Lung (tissue), 12 donors: ENCODE measurements around the gene GSTA4. TPM values are rescaled to one million over a fixed set of nuclear protein-coding genes. Genes with fewer than 3 reads are reported as not detected.

Experiments used
- ATAC-seq: fragments of 200-7000 bp; cut with Tn5 transposase; one replicate; pipeline ENCODE4 v1.9.1; 2020; ENCODE audit warnings: moderate number of reproducible peaks; ENCODE audit not compliant: insufficient read depth, low FRiP score
- DNase-seq, 3 donors: peaks; one replicate each; pipeline ENCODE4 v3.0.0-alpha.2; 2013 to 2017
- H3K27ac ChIP-seq, 2 donors: one replicate each; pipeline ENCODE4 v1.5.1; 2013; ENCODE audit warnings: mild to moderate bottlenecking in 2 of 2, moderate library complexity in 2 of 2, control low read depth in 1 of 2, inconsistent platforms in 1 of 2, low read depth in 1 of 2, low read length in 1 of 2
- H3K27me3 ChIP-seq, 3 donors: one replicate each; pipeline ENCODE4 v1.5.1; 2013; ENCODE audit warnings: low read length in 2 of 3; ENCODE audit not compliant: control insufficient read depth in 3 of 3, insufficient read depth in 3 of 3
- H3K36me3 ChIP-seq, 4 donors: one replicate each; pipeline ENCODE4 v1.5.1; 2013; ENCODE audit warnings: low read length in 4 of 4, mild to moderate bottlenecking in 1 of 4, moderate library complexity in 1 of 4; ENCODE audit not compliant: control insufficient read depth in 4 of 4, insufficient read depth in 4 of 4
- H3K4me1 ChIP-seq, 5 donors: one replicate each; pipeline ENCODE4 v1.5.1; 2013; ENCODE audit warnings: low read length in 5 of 5, mild to moderate bottlenecking in 2 of 5, moderate library complexity in 1 of 5; ENCODE audit not compliant: control insufficient read depth in 5 of 5, insufficient read depth in 5 of 5
- H3K4me3 ChIP-seq: one replicate; pipeline ENCODE4 v1.5.1; 2013; ENCODE audit warnings: mild to moderate bottlenecking, control low read depth, moderate library complexity
- H3K9ac ChIP-seq, 2 donors: one replicate each; pipeline ENCODE4 v1.5.1; 2013; ENCODE audit warnings: low read length in 2 of 2, control low read depth in 1 of 2; ENCODE audit not compliant: insufficient read depth in 1 of 2
- H3K9me3 ChIP-seq, 4 donors: one replicate each; pipeline ENCODE4 v1.5.1; 2013; ENCODE audit warnings: low read length in 3 of 4, mild to moderate bottlenecking in 1 of 4, moderate library complexity in 1 of 4; ENCODE audit not compliant: control insufficient read depth in 4 of 4, insufficient read depth in 3 of 4
- CTCF ChIP-seq: IDR thresholded peaks from 2 replicates; pipeline ENCODE4 v1.5.1; 2012; ENCODE audit warnings: mild to moderate bottlenecking; ENCODE audit errors: control extremely low read depth, extremely low read depth
- WGBS, 2 donors: extraction: QIAGEN DNeasy Blood & Tissue Kit; methylation state at CpG; one replicate each; pipeline ENCODE4 v1.1.7; 2013; 5-methylcytosine and 5-hydroxymethylcytosine counted together
- polyA plus RNA-seq, 2 donors: library from polyadenylated mRNA; stranded (reverse); fragments of 200-250 nt; gene quantifications; one replicate each; pipeline ENCODE4 v1.2.1, GENCODE V29; 2013
- total RNA-seq, 2 donors: library from RNA; depleted of rRNA in 1 of 2; stranded (reverse); fragments of >200 nt in 1 of 2; gene quantifications; one replicate each; pipeline ENCODE4 v1.2.1, GENCODE V29; 2014 to 2021
- donor health status: control.
- donor health status: control.
- donor health status: Bipolar disorder and iron deficiency.
- donor health status: healthy.
- donor health status: DM: yes; HTN: yes; CAD: no.

GSTA4 gene
- total and polyA plus RNA-seq, 4 donors = 46.0 to 115 (median 89.2) TPM

- no peak for ATAC-seq
- Histone ChIP-seq H3K9ac (no peak overlapping the region), H3K27ac (no peak overlapping the region), H3K4me1 (peaks cover 0 to 15% (median 0%) of the 10 kb centered on the region in 5 donors), H3K4me3 (no peak overlapping the region), H3K27me3 (no peaks in the 10 kb centered on the region), H3K36me3 (peaks cover 2 to 32% (median 13%) of the 10 kb centered on the region in 4 donors), H3K9me3 (no peaks in the 10 kb centered on the region)
- DNase-seq = no peak
- no peak for TF ChIP-seq CTCF
- WGBS, 2 donors = 93% methylated on average over 1 of the region's 1 CpG
Observed at GRCh38 chr6:53023323-53023722, 28.2 kb upstream of the GSTA4 start.

- no peak for TF ChIP-seq CTCF
- H3K9me3 ChIP-seq = no peaks in the 10 kb centered on the region
- H3K36me3 ChIP-seq = peaks cover 14 to 45% (median 23%) of the 10 kb centered on the region in 4 donors
- no peak overlapping the region for H3K9ac ChIP-seq
- DNase-seq = no peak
- no peak for ATAC-seq
- no peak overlapping the region for H3K27ac ChIP-seq
- H3K27me3 ChIP-seq = no peaks in the 10 kb centered on the region
- H3K4me1 ChIP-seq = peaks cover 0 to 7% (median 0%) of the 10 kb centered on the region in 5 donors
- no peak overlapping the region for H3K4me3 ChIP-seq
- WGBS, 2 donors = 56 to 67% methylated on average over 3 of the region's 3 CpGs
Observed at GRCh38 chr6:53020005-53020744, 25.1 kb upstream of the GSTA4 start.

- no peaks in the 10 kb centered on the region for H3K27me3 ChIP-seq
- H3K27ac ChIP-seq = no peak overlapping the region
- no peak for ATAC-seq
- peaks cover 17 to 42% (median 22%) of the 10 kb centered on the region in 4 donors for H3K36me3 ChIP-seq
- H3K4me1 ChIP-seq = peaks cover 0 to 18% (median 7%) of the 10 kb centered on the region in 5 donors
- no peak for DNase-seq
- no peak for TF ChIP-seq CTCF
- no peaks in the 10 kb centered on the region for H3K9me3 ChIP-seq
- H3K9ac ChIP-seq = no peak overlapping the region
- no peak overlapping the region for H3K4me3 ChIP-seq
- 93 to 97% methylated on average over 2 of the region's 2 CpGs for WGBS, 2 donors
Observed at GRCh38 chr6:53018446-53018845, 23.4 kb upstream of the GSTA4 start.
